Tibial artery (tissue), 4 donors: ENCODE measurements around the gene SLCO2A1.

Source experiments
- DNase-seq, 2 donors: peaks; one replicate each; pipeline ENCODE4 v3.0.0-alpha.2; 2019
- H3K27ac ChIP-seq, 2 donors: fragments of 200-600 bp; sonication (generic) in 1 of 2; 1 replicate in 1 of 2; 2 replicates in 1 of 2; pipeline ENCODE4 v1.5.1; 2018 to 2019; ENCODE audit warnings: mild to moderate bottlenecking in 1 of 2
- H3K27me3 ChIP-seq, 2 donors: fragments of 200-600 bp; sonication (generic) in 1 of 2; one replicate each; pipeline versions ENCODE4 v1.5.1 to v1.6.0; 2016 to 2019
- H3K36me3 ChIP-seq, 3 donors: fragments of 200-600 bp; sonication (generic) in 2 of 3; one replicate each; pipeline ENCODE4 v1.5.1; 2016 to 2019; ENCODE audit warnings: mild to moderate bottlenecking in 2 of 3
- H3K4me1 ChIP-seq, 4 donors: fragments of 200-600 bp; sonication (generic) in 2 of 4; 1 replicate in 3 of 4; 2 replicates in 1 of 4; pipeline ENCODE4 v1.5.1; 2016 to 2019
- H3K4me3 ChIP-seq, 2 donors: fragments of 200-600 bp; sonication (generic) in 1 of 2; 1 replicate in 1 of 2; 2 replicates in 1 of 2; pipeline ENCODE4 v1.5.1; 2018 to 2019; ENCODE audit warnings: mild to moderate bottlenecking in 2 of 2
- H3K9me3 ChIP-seq, 3 donors: fragments of 200-600 bp; sonication (generic) in 1 of 3; one replicate each; pipeline ENCODE4 v1.5.1; 2016 to 2019
- CTCF ChIP-seq, 2 experiments: fragments of 200-600 bp in 1 of 2; fragments of 450-650 bp in 1 of 2; IDR thresholded peaks; one replicate each; pipeline ENCODE4 v1.5.1; 2017 to 2019; ENCODE audit warnings: antibody characterized with exemption in 2 of 2, mild to moderate bottlenecking in 1 of 2, moderate library complexity in 1 of 2
- intact Hi-C: fragments of 100-400 bp; cut with DNase I; formaldehyde crosslinking; loops from one replicate; pipeline ENCODE4 v1.15.0; 2023; ENCODE audit warnings: low total_unique reads

Gene SLCO2A1

GRCh38 chr3:133899311-133899710, 130.4 kb downstream of the SLCO2A1 start:
- no peaks in the 10 kb centered on the region for H3K36me3 ChIP-seq
- H3K27me3 ChIP-seq: no peaks in the 10 kb centered on the region
- no peak for TF ChIP-seq CTCF (IDR thresholded peaks at IDR 0.05)
- H3K27ac ChIP-seq: no peak overlapping the region
- no peak for DNase-seq
- no peaks in the 10 kb centered on the region for H3K9me3 ChIP-seq
- H3K4me1 ChIP-seq: peaks cover 0 to 20% (median 17%) of the 10 kb centered on the region in 4 donors
- H3K4me3 ChIP-seq: no peak overlapping the region
- intact Hi-C loops: no loop called here

GRCh38 chr3:133897547-133897946, 132.2 kb downstream of the SLCO2A1 start:
- no peaks in the 10 kb centered on the region for H3K27me3 ChIP-seq
- DNase-seq: no peak
- H3K27ac ChIP-seq: no peak overlapping the region
- no peaks in the 10 kb centered on the region for H3K36me3 ChIP-seq
- H3K9me3 ChIP-seq: no peaks in the 10 kb centered on the region
- peaks cover 0 to 24% (median 18%) of the 10 kb centered on the region in 4 donors for H3K4me1 ChIP-seq
- no peak for TF ChIP-seq CTCF (IDR thresholded peaks at IDR 0.05)
- H3K4me3 ChIP-seq: no peak overlapping the region
- intact Hi-C loops: no loop called here

GRCh38 chr3:133896002-133896761, 133.5 kb downstream of the SLCO2A1 start:
- intact Hi-C loops: no loop called here
- H3K27ac ChIP-seq: peak overlapping the region in 1 of 2 donors; percentile 23

GRCh38 chr3:133895208-133896001, 134.3 kb downstream of the SLCO2A1 start, which contains the start of gene RAB6B:
Gene RAB6B, minus strand, starts transcription at chr3:133895882. Its CDS starts 416 bp downstream, at chr3:133895466.
- H3K36me3 ChIP-seq: no peaks in the 10 kb centered on the region
- DNase-seq: no peak
- no peaks in the 10 kb centered on the region for H3K9me3 ChIP-seq
- H3K27ac ChIP-seq: peak within 1 kb of the TSS; percentile 23 to 34
- intact Hi-C loops: no loop called here
- peak within 1 kb of the TSS; percentile 70 to 87 for H3K4me3 ChIP-seq
- H3K27me3 ChIP-seq: no peaks in the 10 kb centered on the region
- peaks cover 0 to 24% (median 18%) of the 10 kb centered on the region in 4 donors for H3K4me1 ChIP-seq
- no peak for TF ChIP-seq CTCF (IDR thresholded peaks at IDR 0.05)

More at GRCh38 chr3:133896002-133896761, 133.5 kb downstream of the SLCO2A1 start:
- Histone ChIP-seq H3K9me3 (no peaks in the 10 kb centered on the region), H3K4me3 (peak overlapping the region; percentile 70 to 87), H3K27me3 (no peaks in the 10 kb centered on the region), H3K36me3 (no peaks in the 10 kb centered on the region), H3K4me1 (peaks cover 0 to 24% (median 18%) of the 10 kb centered on the region in 4 donors)
- DNase-seq: no peak
- TF ChIP-seq CTCF (IDR thresholded peaks at IDR 0.05): no peak

- Histone ChIP-seq H3K4me1 (peaks cover 0 to 24% (median 18%) of the 10 kb centered on the region in 4 donors), H3K36me3 (no peaks in the 10 kb centered on the region), H3K27ac (peak overlapping the region; percentile 1 to 34), H3K9me3 (no peaks in the 10 kb centered on the region), H3K4me3 (peak overlapping the region; percentile 70 to 87), H3K27me3 (no peaks in the 10 kb centered on the region)
- DNase-seq: no peak
- no peak for TF ChIP-seq CTCF (IDR thresholded peaks at IDR 0.05)
- intact Hi-C loops: no loop called here
Observed at GRCh38 chr3:133894353-133895207, 135.1 kb downstream of the SLCO2A1 start.
